Measurements from ENCODE around the gene INPP5F.

Gene INPP5F

DNA sequence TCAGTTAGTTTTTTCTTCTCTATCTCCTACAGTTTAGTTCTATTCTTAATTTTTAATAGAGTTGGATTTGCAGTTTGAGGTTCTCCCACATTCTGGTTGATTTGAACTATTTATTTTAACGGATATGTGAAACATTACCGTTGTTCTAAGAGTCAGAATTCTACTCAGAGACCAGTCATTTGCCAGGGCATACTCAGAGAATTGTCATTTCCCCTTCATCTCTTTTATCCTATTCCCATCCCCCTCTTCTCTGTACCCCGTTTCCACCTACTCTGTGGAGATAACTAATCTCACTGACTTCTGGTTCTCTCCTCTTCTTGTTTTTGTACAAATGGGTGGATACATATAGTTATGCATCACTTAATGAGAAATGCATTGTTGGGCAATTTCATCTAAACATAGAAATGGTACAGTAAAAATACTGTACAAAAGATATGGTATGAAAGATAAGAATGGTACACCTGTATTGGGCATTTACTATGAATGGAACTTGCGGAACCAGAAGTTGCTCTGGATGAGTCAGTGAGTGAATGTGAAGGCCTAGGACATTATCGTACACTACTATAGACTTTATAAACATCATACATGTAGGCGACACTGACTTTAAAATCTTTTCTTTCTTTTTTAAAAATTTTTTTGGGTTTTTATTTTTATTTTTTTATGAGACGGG lies 53.1 kb downstream of the INPP5F start:
- no peak overlapping the region for H3K4me3 Mint-ChIP-seq
- no peaks in the 10 kb centered on the region for H3K9me3 Mint-ChIP-seq
- H3K4me1 Mint-ChIP-seq, result no peaks in the 10 kb centered on the region
- H3K27ac Mint-ChIP-seq, result no peak overlapping the region
- peaks cover 3% of the 10 kb centered on the region for H3K36me3 Mint-ChIP-seq (ENCODE audit: low read depth)
- TF ChIP-seq, protein P1, sequence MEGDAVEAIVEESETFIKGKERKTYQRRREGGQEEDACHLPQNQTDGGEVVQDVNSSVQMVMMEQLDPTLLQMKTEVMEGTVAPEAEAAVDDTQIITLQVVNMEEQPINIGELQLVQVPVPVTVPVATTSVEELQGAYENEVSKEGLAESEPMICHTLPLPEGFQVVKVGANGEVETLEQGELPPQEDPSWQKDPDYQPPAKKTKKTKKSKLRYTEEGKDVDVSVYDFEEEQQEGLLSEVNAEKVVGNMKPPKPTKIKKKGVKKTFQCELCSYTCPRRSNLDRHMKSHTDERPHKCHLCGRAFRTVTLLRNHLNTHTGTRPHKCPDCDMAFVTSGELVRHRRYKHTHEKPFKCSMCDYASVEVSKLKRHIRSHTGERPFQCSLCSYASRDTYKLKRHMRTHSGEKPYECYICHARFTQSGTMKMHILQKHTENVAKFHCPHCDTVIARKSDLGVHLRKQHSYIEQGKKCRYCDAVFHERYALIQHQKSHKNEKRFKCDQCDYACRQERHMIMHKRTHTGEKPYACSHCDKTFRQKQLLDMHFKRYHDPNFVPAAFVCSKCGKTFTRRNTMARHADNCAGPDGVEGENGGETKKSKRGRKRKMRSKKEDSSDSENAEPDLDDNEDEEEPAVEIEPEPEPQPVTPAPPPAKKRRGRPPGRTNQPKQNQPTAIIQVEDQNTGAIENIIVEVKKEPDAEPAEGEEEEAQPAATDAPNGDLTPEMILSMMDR (IDR thresholded peaks at IDR 0.05; ENCODE audit: unreplicated experiment in 3 of 3), result no peak
- no peaks in the 10 kb centered on the region for H3K27me3 Mint-ChIP-seq (ENCODE audit: low read depth)

GRCh38 chr10:119780879-119781480 lies 55.1 kb downstream of the INPP5F start:
- TF ChIP-seq, protein P1 (IDR thresholded peaks at IDR 0.05; ENCODE audit: unreplicated experiment in 3 of 3), result no peak
- no peak overlapping the region for H3K27ac Mint-ChIP-seq
- no peak overlapping the region for H3K4me3 Mint-ChIP-seq
- no peaks in the 10 kb centered on the region for H3K9me3 Mint-ChIP-seq
- peaks cover 3% of the 10 kb centered on the region for H3K36me3 Mint-ChIP-seq (ENCODE audit: low read depth)
- H3K27me3 Mint-ChIP-seq (ENCODE audit: low read depth), result no peaks in the 10 kb centered on the region
- peaks cover 1% of the 10 kb centered on the region for H3K4me1 Mint-ChIP-seq

DNA sequence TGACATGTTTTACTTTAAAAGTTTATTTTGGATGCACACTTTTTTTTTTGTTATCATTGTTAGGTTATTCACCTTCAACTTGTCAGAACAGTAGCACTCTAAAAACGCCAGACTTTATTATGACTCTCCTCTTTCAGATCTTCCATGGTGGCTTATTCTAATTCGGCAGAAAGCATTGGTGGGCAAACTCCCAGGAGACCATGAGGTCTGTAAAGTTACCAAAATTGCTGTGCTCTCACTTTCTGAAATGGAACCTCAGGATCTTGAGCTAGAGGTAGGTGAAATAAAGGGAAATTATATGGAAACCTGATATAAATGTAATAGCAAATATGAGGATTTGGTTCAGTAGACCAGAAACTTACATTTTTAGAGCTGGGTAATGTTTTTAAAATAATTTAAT lies 55.6 kb downstream of the INPP5F start:
- peaks cover 3% of the 10 kb centered on the region for H3K36me3 Mint-ChIP-seq (ENCODE audit: low read depth)
- no peak overlapping the region for H3K4me3 Mint-ChIP-seq
- H3K9me3 Mint-ChIP-seq, result no peaks in the 10 kb centered on the region
- H3K27me3 Mint-ChIP-seq (ENCODE audit: low read depth), result no peaks in the 10 kb centered on the region
- TF ChIP-seq, protein P1 (IDR thresholded peaks at IDR 0.05; ENCODE audit: unreplicated experiment in 3 of 3), result no peak
- no peak overlapping the region for H3K27ac Mint-ChIP-seq
- peaks cover 5% of the 10 kb centered on the region for H3K4me1 Mint-ChIP-seq

- TF ChIP-seq, protein P1 (IDR thresholded peaks at IDR 0.05; ENCODE audit: unreplicated experiment in 3 of 3), result no peak
- no peak overlapping the region for H3K27ac Mint-ChIP-seq
- peaks cover 6% of the 10 kb centered on the region for H3K36me3 Mint-ChIP-seq (ENCODE audit: low read depth)
- H3K27me3 Mint-ChIP-seq (ENCODE audit: low read depth), result no peaks in the 10 kb centered on the region
- H3K4me1 Mint-ChIP-seq, result peaks cover 5% of the 10 kb centered on the region
- no peaks in the 10 kb centered on the region for H3K9me3 Mint-ChIP-seq
- no peak overlapping the region for H3K4me3 Mint-ChIP-seq
These were observed 57.3 kb downstream of the INPP5F start for GRCh38 chr10:119782981-119783664.

- peaks cover 8% of the 10 kb centered on the region for H3K36me3 Mint-ChIP-seq (ENCODE audit: low read depth)
- peaks cover 5% of the 10 kb centered on the region for H3K4me1 Mint-ChIP-seq
- no peaks in the 10 kb centered on the region for H3K27me3 Mint-ChIP-seq (ENCODE audit: low read depth)
- H3K9me3 Mint-ChIP-seq, result no peaks in the 10 kb centered on the region
- TF ChIP-seq, protein P1 (IDR thresholded peaks at IDR 0.05; ENCODE audit: unreplicated experiment in 3 of 3), result no peak
- no peak overlapping the region for H3K27ac Mint-ChIP-seq
- H3K4me3 Mint-ChIP-seq, result no peak overlapping the region
These were observed 57.8 kb downstream of the INPP5F start for GRCh38 chr10:119783665-119784027.
